ENCODE measurements around the gene CFAP126. TPM values are rescaled to one million over a fixed set of nuclear protein-coding genes. Genes with fewer than 3 reads are reported as not detected.
"Not testable (repeated sequence)": the region's sequence is repeated elsewhere in the genome, so short reads cannot be mapped to it uniquely, and the experiment has no call there.

The CFAP126 gene
- total RNA-seq, 1 experiment from 2014 or later: not detected

- Mint-ChIP-seq H3K4me1 (ENCODE audit: low read depth, unreplicated experiment) (no peaks in the 10 kb centered on the region), H3K9me3 (ENCODE audit: low read depth, unreplicated experiment) (no peaks in the 10 kb centered on the region), H3K36me3 (ENCODE audit: insufficient read depth, unreplicated experiment) (peaks cover 64% of the 10 kb centered on the region), H3K27me3 (ENCODE audit: unreplicated experiment) (no peaks in the 10 kb centered on the region), H3K27ac (ENCODE audit: unreplicated experiment) (no peak overlapping the region), H3K4me3 (ENCODE audit: low read depth, unreplicated experiment) (no peak overlapping the region)
- no TSS peak for BruUV-seq (replicated peaks)
- TF ChIP-seq CTCF (IDR thresholded peaks at IDR 0.05; ENCODE audit: unreplicated experiment): no peak
- no peak for DNase-seq
- intact Hi-C loops (cut with micrococcal nuclease; ENCODE audit: unreplicated experiment): no loop called here
- CTCF ChIA-PET: no interaction called here
Measured at GRCh38 chr1:161330346-161330745, 37.3 kb downstream of the CFAP126 start.

- BruUV-seq (replicated peaks): no TSS peak
- intact Hi-C loops (cut with micrococcal nuclease; ENCODE audit: unreplicated experiment): no loop called here
- H3K27me3 Mint-ChIP-seq (ENCODE audit: unreplicated experiment): no peaks in the 10 kb centered on the region
- H3K4me3 Mint-ChIP-seq (ENCODE audit: low read depth, unreplicated experiment): no peak overlapping the region
- no peak overlapping the region for H3K27ac Mint-ChIP-seq (ENCODE audit: unreplicated experiment)
- H3K9me3 Mint-ChIP-seq (ENCODE audit: low read depth, unreplicated experiment): no peaks in the 10 kb centered on the region
- H3K36me3 Mint-ChIP-seq (ENCODE audit: insufficient read depth, unreplicated experiment): peaks cover 43% of the 10 kb centered on the region
- H3K4me1 Mint-ChIP-seq (ENCODE audit: low read depth, unreplicated experiment): peaks cover 8% of the 10 kb centered on the region
- TF ChIP-seq CTCF (IDR thresholded peaks at IDR 0.05; ENCODE audit: unreplicated experiment): no peak
- DNase-seq: no peak
- CTCF ChIA-PET: no interaction called here
Measured at GRCh38 chr1:161324020-161324419, 43.7 kb downstream of the CFAP126 start.

- CTCF ChIA-PET; H3K9me3 Mint-ChIP-seq (ENCODE audit: low read depth, unreplicated experiment); H3K27me3 Mint-ChIP-seq (ENCODE audit: unreplicated experiment); intact Hi-C loops (cut with micrococcal nuclease; ENCODE audit: unreplicated experiment); DNase-seq; BruUV-seq (replicated peaks); H3K27ac Mint-ChIP-seq (ENCODE audit: unreplicated experiment): not testable (repeated sequence)
- H3K36me3 Mint-ChIP-seq (ENCODE audit: insufficient read depth, unreplicated experiment): peaks cover 33% of the 10 kb centered on the region
- H3K4me3 Mint-ChIP-seq (ENCODE audit: low read depth, unreplicated experiment): peak overlapping the region; percentile 94
- H3K4me1 Mint-ChIP-seq (ENCODE audit: low read depth, unreplicated experiment): peaks cover 24% of the 10 kb centered on the region
Measured at GRCh38 chr1:161315841-161316674, 51.6 kb downstream of the CFAP126 start.

Other genes starting within 250 kb of the CFAP126 start
- 121 and 129 TPM in 2 replicates for gene PFDN2, start 249.8 kb downstream of the CFAP126 start, total RNA-seq (2022)
- 49.8 and 52.9 TPM in 2 replicates for gene NIT1, start 249.8 kb downstream of the CFAP126 start, total RNA-seq (2022)
- gene DEDD, start 235.2 kb downstream of the CFAP126 start, total RNA-seq (2022): 40.4 and 45.7 TPM in 2 replicates
- gene UFC1, start 213.9 kb downstream of the CFAP126 start, total RNA-seq (2022): 77.5 and 85.8 TPM in 2 replicates
- 35.8 and 40.9 TPM in 2 replicates for gene USP21, start 208.4 kb downstream of the CFAP126 start, total RNA-seq (2022)
- gene PPOX, start 201.4 kb downstream of the CFAP126 start, total RNA-seq (2022): 25.7 and 27.1 TPM in 2 replicates
- 51.9 and 59.2 TPM in 2 replicates for gene B4GALT3, start 190.4 kb downstream of the CFAP126 start, total RNA-seq (2022)
- not detected in 2 replicates for gene ADAMTS4, start 168.8 kb downstream of the CFAP126 start, total RNA-seq (2022)
- 91.3 and 98.3 TPM in 2 replicates for gene NDUFS2, start 165.5 kb downstream of the CFAP126 start, total RNA-seq (2022)
- gene FCER1G, start 152.6 kb downstream of the CFAP126 start, total RNA-seq (2022): not detected in 2 replicates
- gene APOA2, start 144.2 kb downstream of the CFAP126 start, total RNA-seq (2022): not detected in 2 replicates
- gene TOMM40L, start 141.8 kb downstream of the CFAP126 start, total RNA-seq (2022): 14.1 and 15.0 TPM in 2 replicates
- gene NR1I3, start 129.7 kb downstream of the CFAP126 start, total RNA-seq (2022): not detected in 2 replicates
- gene PCP4L1, start 109.1 kb downstream of the CFAP126 start, total RNA-seq (2022): not detected in 2 replicates
- 0.37 and 0.47 TPM in 2 replicates for gene MPZ, start 57.9 kb downstream of the CFAP126 start, total RNA-seq (2022)
- gene SDHC, start 53.5 kb downstream of the CFAP126 start, total RNA-seq (2022): 242 and 245 TPM in 2 replicates
- not detected in 2 replicates for gene FCGR2A, start 137.6 kb upstream of the CFAP126 start, total RNA-seq (2022)
- gene HSPA6, start 156.7 kb upstream of the CFAP126 start, total RNA-seq (2022): 1.3 and 1.9 TPM in 2 replicates
- gene FCGR3A, start 181.9 kb upstream of the CFAP126 start, total RNA-seq (2022): not detected in 2 replicates

Measured in Calu3 (cell line).